ENCODE measurements around the gene C2orf78.

The C2orf78 gene

GRCh38 chr2:73838889-73839534 is 55.0 kb downstream of the C2orf78 start:
- no peak for DNase-seq

GRCh38 chr2:73839653-73840411 is 55.8 kb downstream of the C2orf78 start:
- DNase-seq, result no peak

- DNase-seq, result no peak
Measured at GRCh38 chr2:73841912-73842738, 58.1 kb downstream of the C2orf78 start.

- no peak for DNase-seq
Measured at GRCh38 chr2:73842739-73843019, 58.7 kb downstream of the C2orf78 start.

- DNase-seq, result no peak
Measured at GRCh38 chr2:73844087-73844486, 60.1 kb downstream of the C2orf78 start.

- peak; percentile 10 to 39 for DNase-seq
Measured at GRCh38 chr2:73850009-73850408, 66.0 kb downstream of the C2orf78 start.

GRCh38 chr2:73851274-73851673 is 67.3 kb downstream of the C2orf78 start:
- no peak for DNase-seq

GRCh38 chr2:73852020-73852419 is 68.0 kb downstream of the C2orf78 start:
- DNase-seq, result no peak

GRCh38 chr2:73855526-73855925 is 71.5 kb downstream of the C2orf78 start:
- DNase-seq, result no peak

GRCh38 chr2:73856214-73856613 is 72.2 kb downstream of the C2orf78 start:
- DNase-seq, result no peak

- no peak for DNase-seq
Measured at GRCh38 chr2:73859721-73860586, 76.0 kb downstream of the C2orf78 start.

GRCh38 chr2:73862987-73863386 is 79.0 kb downstream of the C2orf78 start:
- no peak for DNase-seq

All from NCI-H187 (cell line).